K562 (cell line): ENCODE results near the gene BAHD1. TPM values are rescaled to one million over a fixed set of nuclear protein-coding genes. Genes with fewer than 3 reads are reported as not detected.

Source experiments
- ARID2 ChIP-seq: fragments of 450-650 bp; IDR thresholded peaks from 2 replicates; pipeline ENCODE4 v1.6.1; 2017; ENCODE audit warnings: antibody characterized with exemption, mild to moderate bottlenecking
- CBFA2T3 ChIP-seq: fragments of 450-650 bp; IDR thresholded peaks from 2 replicates; pipeline ENCODE4 v1.6.1; 2017
- ERF ChIP-seq: fragments of 450-650 bp; formaldehyde crosslinking; IDR thresholded peaks from 2 replicates; pipeline ENCODE4 v1.4.0; 2020; ENCODE audit warnings: mild to moderate bottlenecking, mixed read lengths
- MTA2 ChIP-seq: fragments of 450-650 bp; IDR thresholded peaks from 2 replicates; pipeline ENCODE4 v1.6.1; 2016; ENCODE audit warnings: low read depth
- POLR2G ChIP-seq: fragments of 200-400 bp; formaldehyde crosslinking; IDR thresholded peaks from 2 replicates; pipeline ENCODE4 v1.6.1; 2017; ENCODE audit warnings: low read depth, mild to moderate bottlenecking, antibody characterized with exemption, low read length, moderate library complexity
- PTRF ChIP-seq: fragments of 450-650 bp; IDR thresholded peaks from 2 replicates; pipeline ENCODE4 v1.6.1; 2016; ENCODE audit warnings: mild to moderate bottlenecking, missing genetic modification characterization, missing compliant biosample characterization
- RFX5 ChIP-seq: IDR thresholded peaks from 2 replicates; pipeline ENCODE4 v1.6.1; 2011; ENCODE audit warnings: low read depth, mild to moderate bottlenecking, improper control_type of control experiment, low read length
- SIX5 ChIP-seq, 2 experiments: IDR thresholded peaks; 2 replicates each; pipeline ENCODE4 v1.6.1; 2011; ENCODE audit warnings: low read length in 2 of 2, borderline replicate concordance in 1 of 2, low read depth in 1 of 2, mild to moderate bottlenecking in 1 of 2, moderate library complexity in 1 of 2; ENCODE audit not compliant: insufficient read depth in 1 of 2
- XRCC3 ChIP-seq: fragments of 450-650 bp; IDR thresholded peaks from 2 replicates; pipeline ENCODE4 v1.6.1; 2017; ENCODE audit warnings: mild to moderate bottlenecking, moderate library complexity
- ZC3H8 ChIP-seq: fragments of 450-650 bp; IDR thresholded peaks from 2 replicates; pipeline ENCODE4 v1.6.1; 2017
- polyA plus RNA-seq, 8 experiments: library from polyadenylated mRNA; depleted of rRNA in 4 of 8; stranded (reverse) in 5 of 8; unstranded in 3 of 8; fragments of >200 nt; fragmentation: Nextera tagmentation in 2 of 8; fragmentation: Illumina TruSeq in 1 of 8; extraction: Ambion mirVana in 2 of 8; extraction: Trizol in 1 of 8; gene quantifications; 2 replicates each; pipeline versions ENCODE4 v1.2.1 to v1.2.3, GENCODE V29; 2011 to 2014; ENCODE audit warnings: inconsistent platforms in 1 of 8, missing spikeins in 1 of 8
- total RNA-seq, 7 experiments: library from RNA; depleted of rRNA in 6 of 7; stranded (reverse); fragments of >200 nt in 6 of 7; fragmentation: Illumina TruSeq in 2 of 7; extraction: Trizol in 2 of 7; gene quantifications; 2 replicates each; pipeline versions ENCODE4 v1.2.1 to v1.2.3, GENCODE V29; 2011 to 2021; ENCODE audit warnings: low replicate concordance in 1 of 7
- TF ChIP-seq, protein P1 (sequence below): fragments of 450-650 bp; IDR thresholded peaks from 2 replicates; pipeline ENCODE4 v1.6.1; 2016; ENCODE audit warnings: mild to moderate bottlenecking, moderate library complexity
- TF ChIP-seq, protein P2 (sequence below), 2 experiments: IDR thresholded peaks in 1 of 2; conservative IDR thresholded peaks in 1 of 2; 2 replicates each; pipeline ENCODE4 v1.6.1; 2016; ENCODE audit warnings: low read depth in 2 of 2, mild to moderate bottlenecking in 1 of 2, missing compliant biosample characterization in 1 of 2, missing genetic modification characterization in 1 of 2, moderate library complexity in 1 of 2

The BAHD1 gene
- total and polyA plus RNA-seq, 9 of the 15 experiments (the other 6 are each of a cell fraction or from before 2014, with no cell fraction given), result 0.55 to 38.5 (median 11.5) TPM

DNA sequence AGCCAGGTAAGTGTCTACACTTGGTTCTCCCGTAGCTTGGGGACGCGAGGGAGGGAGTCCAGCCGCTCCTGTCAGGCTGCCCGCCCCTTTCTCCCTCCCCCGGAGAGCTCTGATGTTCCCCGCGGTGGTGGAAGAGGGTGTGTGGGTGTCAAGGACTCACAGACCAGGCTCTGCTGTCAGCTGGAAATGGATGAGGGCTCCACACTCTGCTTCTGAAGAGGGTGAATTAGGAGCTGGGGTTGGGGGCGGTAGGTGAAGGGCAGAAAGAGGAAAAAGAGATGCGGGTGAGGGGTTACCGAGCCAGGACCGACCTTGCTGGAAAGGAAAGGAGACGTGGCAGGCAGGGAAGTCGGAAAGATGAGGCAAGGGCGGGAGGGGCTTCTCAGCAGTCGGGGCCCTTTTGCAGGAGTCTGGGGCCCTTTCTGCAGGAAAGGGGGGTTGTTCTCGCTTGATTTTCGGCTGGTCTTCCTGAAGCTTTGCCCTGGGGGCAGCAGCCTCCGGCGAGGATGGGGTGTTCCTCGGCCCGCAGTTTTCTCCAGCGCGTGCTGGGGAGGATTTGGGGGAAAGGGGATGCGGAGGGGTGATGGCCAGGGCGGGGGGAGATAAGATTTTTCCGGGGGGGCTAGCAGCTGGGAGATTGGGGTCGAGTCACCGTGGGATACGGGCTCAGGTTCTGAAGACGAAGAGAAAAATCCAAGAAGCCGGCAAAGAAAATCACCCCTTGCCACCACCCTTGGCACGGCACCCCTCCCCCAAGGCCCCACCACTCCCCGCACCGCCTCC, 602 bp upstream of the BAHD1 start (continued):
- peak; percentile 0; the same call in 1 of the 2 replicates for TF ChIP-seq POLR2G
- TF ChIP-seq ZC3H8, result no peak
- TF ChIP-seq, protein P1, sequence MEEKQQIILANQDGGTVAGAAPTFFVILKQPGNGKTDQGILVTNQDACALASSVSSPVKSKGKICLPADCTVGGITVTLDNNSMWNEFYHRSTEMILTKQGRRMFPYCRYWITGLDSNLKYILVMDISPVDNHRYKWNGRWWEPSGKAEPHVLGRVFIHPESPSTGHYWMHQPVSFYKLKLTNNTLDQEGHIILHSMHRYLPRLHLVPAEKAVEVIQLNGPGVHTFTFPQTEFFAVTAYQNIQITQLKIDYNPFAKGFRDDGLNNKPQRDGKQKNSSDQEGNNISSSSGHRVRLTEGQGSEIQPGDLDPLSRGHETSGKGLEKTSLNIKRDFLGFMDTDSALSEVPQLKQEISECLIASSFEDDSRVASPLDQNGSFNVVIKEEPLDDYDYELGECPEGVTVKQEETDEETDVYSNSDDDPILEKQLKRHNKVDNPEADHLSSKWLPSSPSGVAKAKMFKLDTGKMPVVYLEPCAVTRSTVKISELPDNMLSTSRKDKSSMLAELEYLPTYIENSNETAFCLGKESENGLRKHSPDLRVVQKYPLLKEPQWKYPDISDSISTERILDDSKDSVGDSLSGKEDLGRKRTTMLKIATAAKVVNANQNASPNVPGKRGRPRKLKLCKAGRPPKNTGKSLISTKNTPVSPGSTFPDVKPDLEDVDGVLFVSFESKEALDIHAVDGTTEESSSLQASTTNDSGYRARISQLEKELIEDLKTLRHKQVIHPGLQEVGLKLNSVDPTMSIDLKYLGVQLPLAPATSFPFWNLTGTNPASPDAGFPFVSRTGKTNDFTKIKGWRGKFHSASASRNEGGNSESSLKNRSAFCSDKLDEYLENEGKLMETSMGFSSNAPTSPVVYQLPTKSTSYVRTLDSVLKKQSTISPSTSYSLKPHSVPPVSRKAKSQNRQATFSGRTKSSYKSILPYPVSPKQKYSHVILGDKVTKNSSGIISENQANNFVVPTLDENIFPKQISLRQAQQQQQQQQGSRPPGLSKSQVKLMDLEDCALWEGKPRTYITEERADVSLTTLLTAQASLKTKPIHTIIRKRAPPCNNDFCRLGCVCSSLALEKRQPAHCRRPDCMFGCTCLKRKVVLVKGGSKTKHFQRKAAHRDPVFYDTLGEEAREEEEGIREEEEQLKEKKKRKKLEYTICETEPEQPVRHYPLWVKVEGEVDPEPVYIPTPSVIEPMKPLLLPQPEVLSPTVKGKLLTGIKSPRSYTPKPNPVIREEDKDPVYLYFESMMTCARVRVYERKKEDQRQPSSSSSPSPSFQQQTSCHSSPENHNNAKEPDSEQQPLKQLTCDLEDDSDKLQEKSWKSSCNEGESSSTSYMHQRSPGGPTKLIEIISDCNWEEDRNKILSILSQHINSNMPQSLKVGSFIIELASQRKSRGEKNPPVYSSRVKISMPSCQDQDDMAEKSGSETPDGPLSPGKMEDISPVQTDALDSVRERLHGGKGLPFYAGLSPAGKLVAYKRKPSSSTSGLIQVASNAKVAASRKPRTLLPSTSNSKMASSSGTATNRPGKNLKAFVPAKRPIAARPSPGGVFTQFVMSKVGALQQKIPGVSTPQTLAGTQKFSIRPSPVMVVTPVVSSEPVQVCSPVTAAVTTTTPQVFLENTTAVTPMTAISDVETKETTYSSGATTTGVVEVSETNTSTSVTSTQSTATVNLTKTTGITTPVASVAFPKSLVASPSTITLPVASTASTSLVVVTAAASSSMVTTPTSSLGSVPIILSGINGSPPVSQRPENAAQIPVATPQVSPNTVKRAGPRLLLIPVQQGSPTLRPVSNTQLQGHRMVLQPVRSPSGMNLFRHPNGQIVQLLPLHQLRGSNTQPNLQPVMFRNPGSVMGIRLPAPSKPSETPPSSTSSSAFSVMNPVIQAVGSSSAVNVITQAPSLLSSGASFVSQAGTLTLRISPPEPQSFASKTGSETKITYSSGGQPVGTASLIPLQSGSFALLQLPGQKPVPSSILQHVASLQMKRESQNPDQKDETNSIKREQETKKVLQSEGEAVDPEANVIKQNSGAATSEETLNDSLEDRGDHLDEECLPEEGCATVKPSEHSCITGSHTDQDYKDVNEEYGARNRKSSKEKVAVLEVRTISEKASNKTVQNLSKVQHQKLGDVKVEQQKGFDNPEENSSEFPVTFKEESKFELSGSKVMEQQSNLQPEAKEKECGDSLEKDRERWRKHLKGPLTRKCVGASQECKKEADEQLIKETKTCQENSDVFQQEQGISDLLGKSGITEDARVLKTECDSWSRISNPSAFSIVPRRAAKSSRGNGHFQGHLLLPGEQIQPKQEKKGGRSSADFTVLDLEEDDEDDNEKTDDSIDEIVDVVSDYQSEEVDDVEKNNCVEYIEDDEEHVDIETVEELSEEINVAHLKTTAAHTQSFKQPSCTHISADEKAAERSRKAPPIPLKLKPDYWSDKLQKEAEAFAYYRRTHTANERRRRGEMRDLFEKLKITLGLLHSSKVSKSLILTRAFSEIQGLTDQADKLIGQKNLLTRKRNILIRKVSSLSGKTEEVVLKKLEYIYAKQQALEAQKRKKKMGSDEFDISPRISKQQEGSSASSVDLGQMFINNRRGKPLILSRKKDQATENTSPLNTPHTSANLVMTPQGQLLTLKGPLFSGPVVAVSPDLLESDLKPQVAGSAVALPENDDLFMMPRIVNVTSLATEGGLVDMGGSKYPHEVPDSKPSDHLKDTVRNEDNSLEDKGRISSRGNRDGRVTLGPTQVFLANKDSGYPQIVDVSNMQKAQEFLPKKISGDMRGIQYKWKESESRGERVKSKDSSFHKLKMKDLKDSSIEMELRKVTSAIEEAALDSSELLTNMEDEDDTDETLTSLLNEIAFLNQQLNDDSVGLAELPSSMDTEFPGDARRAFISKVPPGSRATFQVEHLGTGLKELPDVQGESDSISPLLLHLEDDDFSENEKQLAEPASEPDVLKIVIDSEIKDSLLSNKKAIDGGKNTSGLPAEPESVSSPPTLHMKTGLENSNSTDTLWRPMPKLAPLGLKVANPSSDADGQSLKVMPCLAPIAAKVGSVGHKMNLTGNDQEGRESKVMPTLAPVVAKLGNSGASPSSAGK, result no peak
- TF ChIP-seq PTRF, result no peak
- no peak for TF ChIP-seq XRCC3
- no peak for TF ChIP-seq MTA2
- TF ChIP-seq, protein P2, sequence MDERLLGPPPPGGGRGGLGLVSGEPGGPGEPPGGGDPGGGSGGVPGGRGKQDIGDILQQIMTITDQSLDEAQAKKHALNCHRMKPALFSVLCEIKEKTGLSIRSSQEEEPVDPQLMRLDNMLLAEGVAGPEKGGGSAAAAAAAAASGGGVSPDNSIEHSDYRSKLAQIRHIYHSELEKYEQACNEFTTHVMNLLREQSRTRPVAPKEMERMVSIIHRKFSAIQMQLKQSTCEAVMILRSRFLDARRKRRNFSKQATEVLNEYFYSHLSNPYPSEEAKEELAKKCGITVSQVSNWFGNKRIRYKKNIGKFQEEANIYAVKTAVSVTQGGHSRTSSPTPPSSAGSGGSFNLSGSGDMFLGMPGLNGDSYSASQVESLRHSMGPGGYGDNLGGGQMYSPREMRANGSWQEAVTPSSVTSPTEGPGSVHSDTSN (CRISPR knock-in tag; IDR thresholded peaks at IDR 0.05; ENCODE audit: low read depth), result no peak
- TF ChIP-seq, protein P2 (tag; conservative IDR thresholded peaks at IDR 0.05; ENCODE audit: low read depth), result 0 out of 2 replicates have a peak, but pooled peaks have one; percentile 39
- TF ChIP-seq CBFA2T3, result no peak
- TF ChIP-seq RFX5, result no peak
- TF ChIP-seq SIX5 (IDR thresholded peaks at IDR 0.05; ENCODE audit: borderline replicate concordance in 1 of 2, insufficient read depth in 1 of 2, low read depth in 1 of 2, low read length in 2 of 2), result no peak
- no peak for TF ChIP-seq ARID2
- no peak for TF ChIP-seq ERF (CRISPR knock-in tag)
